Trophoblast cell (in vitro differentiated cells and primary cell): ENCODE data around the gene C11orf21.
"Not testable (repeated sequence)": the region's sequence is repeated elsewhere in the genome, so short reads cannot be mapped to it uniquely, and the experiment has no call there.

Source experiments
- DNase-seq, 2 donors: peaks; one replicate each; pipeline ENCODE4 v3.0.0-alpha.2; 2016
- H2AFZ ChIP-seq: 2 replicates; pipeline ENCODE4 v1.6.1; 2013; ENCODE audit warnings: low read length, moderate library complexity, mild to moderate bottlenecking; ENCODE audit not compliant: insufficient read depth, poor library complexity
- H2AK5ac ChIP-seq: 2 replicates; pipeline ENCODE4 v1.6.1; 2013; ENCODE audit warnings: mild to moderate bottlenecking, low read length
- H2BK120ac ChIP-seq: 2 replicates; pipeline ENCODE4 v1.6.1; 2013; ENCODE audit warnings: low read length, mild to moderate bottlenecking, moderate library complexity; ENCODE audit not compliant: insufficient read depth, poor library complexity
- H2BK12ac ChIP-seq: 2 replicates; pipeline ENCODE4 v1.6.1; 2013; ENCODE audit warnings: mild to moderate bottlenecking, low read length, moderate library complexity
- H2BK5ac ChIP-seq: 2 replicates; pipeline ENCODE4 v1.6.1; 2013; ENCODE audit warnings: low read length, low read depth, moderate library complexity, mild to moderate bottlenecking; ENCODE audit not compliant: poor library complexity
- H3K14ac ChIP-seq: 2 replicates; pipeline ENCODE4 v1.6.1; 2013; ENCODE audit warnings: mild to moderate bottlenecking, low read length
- H3K18ac ChIP-seq: 2 replicates; pipeline ENCODE4 v1.6.1; 2013; ENCODE audit warnings: mild to moderate bottlenecking, low read length
- H3K23ac ChIP-seq: 2 replicates; pipeline ENCODE4 v1.6.1; 2013; ENCODE audit warnings: low read length
- H3K27ac ChIP-seq: 2 replicates; pipeline ENCODE4 v1.5.1; 2013; ENCODE audit warnings: low read depth, mild to moderate bottlenecking, inconsistent platforms, low read length, moderate library complexity
- H3K27me3 ChIP-seq: 2 replicates; pipeline ENCODE4 v1.6.1; 2013; ENCODE audit warnings: inconsistent platforms, mild to moderate bottlenecking, low read length, moderate library complexity; ENCODE audit not compliant: insufficient read depth
- H3K36me3 ChIP-seq, 2 experiments: 1 replicate in 1 of 2; 2 replicates in 1 of 2; pipeline ENCODE4 v1.6.1; 2013; ENCODE audit warnings: low read length in 2 of 2, mild to moderate bottlenecking in 2 of 2, moderate library complexity in 1 of 2; ENCODE audit not compliant: insufficient read depth in 2 of 2, control insufficient read depth in 1 of 2
- H3K4ac ChIP-seq: 2 replicates; pipeline ENCODE4 v1.6.1; 2013; ENCODE audit warnings: low read depth, mild to moderate bottlenecking, low read length, moderate library complexity
- H3K4me1 ChIP-seq, 2 experiments: 1 replicate in 1 of 2; 2 replicates in 1 of 2; pipeline ENCODE4 v1.6.1; 2013; ENCODE audit warnings: low read length in 2 of 2, mild to moderate bottlenecking in 2 of 2, moderate library complexity in 1 of 2; ENCODE audit not compliant: insufficient read depth in 2 of 2, control insufficient read depth in 1 of 2
- H3K4me2 ChIP-seq: 2 replicates; pipeline ENCODE4 v1.6.1; 2013; ENCODE audit warnings: inconsistent platforms, mild to moderate bottlenecking, low read length, moderate library complexity
- H3K4me3 ChIP-seq: 2 replicates; pipeline ENCODE4 v1.5.1; 2013; ENCODE audit warnings: mild to moderate bottlenecking, low read depth, low read length, inconsistent platforms
- H3K79me1 ChIP-seq: one replicate; pipeline ENCODE4 v1.6.1; 2013; ENCODE audit warnings: low read length
- H3K79me2 ChIP-seq: 2 replicates; pipeline ENCODE4 v1.6.1; 2013; ENCODE audit warnings: low read length, mild to moderate bottlenecking; ENCODE audit not compliant: control insufficient read depth, insufficient read depth, poor library complexity
- H3K9ac ChIP-seq: 2 replicates; pipeline ENCODE4 v1.6.1; 2013; ENCODE audit warnings: mild to moderate bottlenecking, low read length
- H3K9me3 ChIP-seq: 2 replicates; pipeline ENCODE4 v1.6.1; 2013; ENCODE audit warnings: low read depth, mild to moderate bottlenecking, control low read depth, inconsistent platforms, low read length; ENCODE audit not compliant: insufficient read depth
- H4K12ac ChIP-seq: 2 replicates; pipeline ENCODE4 v1.6.1; 2013; ENCODE audit warnings: low read depth, mild to moderate bottlenecking, low read length, moderate library complexity
- H4K8ac ChIP-seq: 2 replicates; pipeline ENCODE4 v1.6.1; 2013; ENCODE audit warnings: low read depth, mild to moderate bottlenecking, low read length, moderate library complexity
- H4K91ac ChIP-seq: one replicate; pipeline ENCODE4 v1.6.1; 2013; ENCODE audit warnings: low read depth, mild to moderate bottlenecking, low read length, moderate library complexity
- WGBS: extraction: QIAGEN DNeasy Blood & Tissue Kit; methylation state at CpG from one replicate; pipeline ENCODE4 v1.1.7; 2013; ENCODE audit warnings: missing lambda C conversion rate; ENCODE audit not compliant: insufficient read length, insufficient coverage; ENCODE audit errors: extremely low coverage; 5-methylcytosine and 5-hydroxymethylcytosine counted together

Gene C11orf21

DNA sequence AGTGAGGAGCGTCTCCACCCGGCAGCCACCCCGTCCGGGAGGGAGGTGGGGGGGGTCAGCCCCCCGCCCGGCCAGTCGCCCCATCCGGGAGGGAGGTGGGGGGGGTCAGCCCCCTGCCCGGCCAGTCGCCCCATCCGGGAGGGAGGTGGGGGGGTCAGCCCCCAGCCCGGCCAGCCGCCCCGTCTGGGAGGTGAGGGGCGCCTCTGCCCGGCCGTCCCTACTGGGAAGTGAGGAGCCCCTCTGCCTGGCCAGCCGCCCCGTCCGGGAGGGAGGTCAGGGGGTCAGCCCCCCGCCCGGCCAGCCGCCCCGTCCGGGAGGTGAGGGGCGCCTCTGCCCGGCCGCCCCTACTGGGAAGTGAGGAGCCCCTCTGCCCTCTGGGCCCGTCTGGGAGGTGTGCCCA, 30.9 kb upstream of the C11orf21 start:
- H3K14ac ChIP-seq, H3K4me1 ChIP-seq, H4K91ac ChIP-seq, H3K4me2 ChIP-seq, H3K23ac ChIP-seq, H4K8ac ChIP-seq, H2AK5ac ChIP-seq, H3K4me3 ChIP-seq, H2AFZ ChIP-seq, H3K9ac ChIP-seq, H2BK5ac ChIP-seq, DNase-seq, H3K79me1 ChIP-seq, H3K79me2 ChIP-seq, H3K18ac ChIP-seq, H3K27me3 ChIP-seq, H3K27ac ChIP-seq, H2BK120ac ChIP-seq, H3K4ac ChIP-seq, H2BK12ac ChIP-seq, H4K12ac ChIP-seq, H3K36me3 ChIP-seq: not testable (repeated sequence)
- no CpG with 5 or more reads among the region's 29 CpGs for WGBS
- peaks cover 21% of the 10 kb centered on the region for H3K9me3 ChIP-seq

DNA sequence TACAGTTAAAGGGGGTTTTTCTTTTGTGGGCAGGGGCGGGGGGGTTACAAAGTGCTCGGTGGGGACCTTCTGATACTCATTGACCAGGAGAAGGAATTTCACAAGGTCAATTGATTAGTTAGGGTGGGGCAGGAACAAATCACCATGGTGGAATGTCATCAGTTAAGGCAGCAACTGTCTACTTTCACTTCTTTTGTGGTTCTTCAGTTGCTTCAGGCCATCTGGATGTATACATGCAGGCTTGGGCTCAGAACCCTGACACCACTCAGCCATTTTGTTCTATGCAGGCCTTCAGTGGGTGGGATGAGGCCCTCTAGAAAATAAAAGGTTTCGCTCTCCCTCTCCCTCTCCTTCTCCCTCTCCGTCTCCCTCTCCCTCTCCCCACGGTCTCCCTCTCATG, 29.7 kb upstream of the C11orf21 start:
- Histone ChIP-seq H3K27ac (no peak overlapping the region), H3K79me2 (no peaks in the 10 kb centered on the region), H3K9ac (no peak overlapping the region), H3K4ac (no peak overlapping the region), H3K27me3 (no peaks in the 10 kb centered on the region), H4K91ac (no peak overlapping the region), H3K79me1 (no peaks in the 10 kb centered on the region), H2BK120ac (no peak overlapping the region), H3K4me2 (no peak overlapping the region), H2BK5ac (no peak overlapping the region), H3K36me3 (no peaks in the 10 kb centered on the region), H4K12ac (no peak overlapping the region), H4K8ac (no peak overlapping the region), H3K18ac (no peak overlapping the region), H3K14ac (no peak overlapping the region), H3K9me3 (peaks cover 26% of the 10 kb centered on the region), H3K4me3 (no peak overlapping the region), H2BK12ac (no peak overlapping the region), H3K4me1 (no peaks in the 10 kb centered on the region), H2AFZ (no peak overlapping the region), H2AK5ac (no peak overlapping the region), H3K23ac (no peak overlapping the region)
- DNase-seq, result no peak
- WGBS, result no CpG with 5 or more reads among the region's 5 CpGs

DNA sequence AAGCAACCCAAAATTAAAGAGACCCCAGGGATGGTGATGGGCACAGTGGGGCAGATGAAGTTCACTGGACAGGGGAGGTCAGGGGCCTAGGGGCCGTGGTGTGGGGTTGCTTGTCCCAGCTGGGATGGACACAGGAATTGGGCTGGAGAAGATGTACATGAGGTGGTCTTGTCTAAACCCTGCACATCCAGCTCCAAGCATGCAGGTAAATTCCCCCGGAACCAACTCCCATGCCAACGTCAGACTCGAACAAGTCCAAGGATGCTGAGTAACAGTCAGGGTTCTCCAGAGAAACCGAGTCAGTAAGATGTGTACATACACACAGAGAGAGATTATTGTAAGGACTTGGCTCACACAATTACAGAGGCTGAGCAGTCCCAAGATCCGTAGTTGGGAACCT, 29.0 kb upstream of the C11orf21 start:
- DNase-seq, result no peak
- Histone ChIP-seq H3K23ac (no peak overlapping the region), H3K27me3 (no peaks in the 10 kb centered on the region), H2AK5ac (no peak overlapping the region), H3K4me3 (no peak overlapping the region), H4K8ac (no peak overlapping the region), H3K4ac (no peak overlapping the region), H2AFZ (no peak overlapping the region), H3K14ac (no peak overlapping the region), H2BK120ac (no peak overlapping the region), H3K9me3 (peaks cover 28% of the 10 kb centered on the region), H3K79me2 (no peaks in the 10 kb centered on the region), H3K4me2 (no peak overlapping the region), H4K91ac (no peak overlapping the region), H3K9ac (no peak overlapping the region), H3K4me1 (no peaks in the 10 kb centered on the region), H2BK5ac (no peak overlapping the region), H3K27ac (no peak overlapping the region), H4K12ac (no peak overlapping the region), H3K79me1 (no peaks in the 10 kb centered on the region), H3K18ac (no peak overlapping the region), H3K36me3 (no peaks in the 10 kb centered on the region), H2BK12ac (no peak overlapping the region)
- WGBS, result no CpG with 5 or more reads among the region's 6 CpGs

DNA sequence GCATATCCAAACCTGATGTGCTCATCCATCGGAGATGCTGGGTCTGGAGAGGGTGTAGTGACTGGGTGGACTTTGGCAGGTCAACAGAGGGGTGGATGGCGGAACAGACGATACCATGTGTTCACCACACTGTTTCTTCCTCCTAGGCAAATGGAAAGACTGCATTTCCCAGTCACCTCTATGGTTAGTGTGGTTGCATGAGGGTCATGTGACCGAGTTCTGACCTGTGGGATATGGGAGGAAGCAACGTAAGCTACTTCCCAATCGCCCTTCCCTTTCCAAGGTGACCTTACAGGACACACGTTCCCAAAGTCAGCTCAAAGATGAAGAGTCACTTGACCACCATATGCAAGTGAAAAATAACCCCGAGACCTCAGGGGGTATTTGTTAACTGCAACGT, 27.8 kb upstream of the C11orf21 start:
- no peak overlapping the region for H3K14ac ChIP-seq
- no peak overlapping the region for H3K27ac ChIP-seq
- no peaks in the 10 kb centered on the region for H3K4me1 ChIP-seq
- no peak overlapping the region for H3K4me3 ChIP-seq
- H3K23ac ChIP-seq, result no peak overlapping the region
- H3K4me2 ChIP-seq, result no peak overlapping the region
- H3K79me1 ChIP-seq, result no peaks in the 10 kb centered on the region
- no peak overlapping the region for H4K8ac ChIP-seq
- no peak overlapping the region for H2AFZ ChIP-seq
- no peak for DNase-seq
- H2BK5ac ChIP-seq, result no peak overlapping the region
- no peaks in the 10 kb centered on the region for H3K36me3 ChIP-seq
- no peak overlapping the region for H4K12ac ChIP-seq
- H3K79me2 ChIP-seq, result no peaks in the 10 kb centered on the region
- no peak overlapping the region for H3K4ac ChIP-seq
- no peak overlapping the region for H2AK5ac ChIP-seq
- H3K9ac ChIP-seq, result no peak overlapping the region
- H3K9me3 ChIP-seq, result peaks cover 28% of the 10 kb centered on the region
- no peak overlapping the region for H2BK12ac ChIP-seq
- no CpG with 5 or more reads among the region's 9 CpGs for WGBS
- no peak overlapping the region for H3K18ac ChIP-seq
- no peaks in the 10 kb centered on the region for H3K27me3 ChIP-seq
- no peak overlapping the region for H4K91ac ChIP-seq
- H2BK120ac ChIP-seq, result no peak overlapping the region
